ENCODE measurements around the gene TTL. TPM values are rescaled to one million over a fixed set of nuclear protein-coding genes. Genes with fewer than 3 reads are reported as not detected.
A peak's percentile ranks its signal among the peaks of the same experiment; 100 is the strongest.
"Not testable (repeated sequence)": the region's sequence is repeated elsewhere in the genome, so short reads cannot be mapped to it uniquely, and the experiment has no call there.

Gene TTL
- total RNA-seq, 1 donor from 2014 or later, result 79.6 TPM

DNA sequence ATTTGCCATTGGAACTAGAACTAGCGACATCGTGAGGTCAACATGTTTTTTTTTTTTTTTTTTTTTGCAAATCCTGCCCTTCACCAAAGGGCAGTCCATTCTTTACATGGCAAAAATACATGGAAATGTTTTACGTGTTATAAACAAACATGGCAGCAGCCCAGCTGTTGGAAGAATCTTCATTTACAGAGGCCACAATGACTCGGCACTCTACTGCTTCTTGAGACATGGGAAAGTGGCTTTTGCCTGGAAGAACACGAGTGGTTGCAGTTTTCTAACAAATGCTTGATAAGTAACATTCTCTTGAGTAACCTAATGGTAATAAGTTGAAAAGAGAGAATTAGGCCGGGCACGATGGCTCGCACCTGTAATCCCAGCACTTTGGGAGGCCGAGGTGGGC is 37.5 kb downstream of the TTL start:
- DNase-seq (ENCODE audit: low read depth), result peak; percentile 10

DNA sequence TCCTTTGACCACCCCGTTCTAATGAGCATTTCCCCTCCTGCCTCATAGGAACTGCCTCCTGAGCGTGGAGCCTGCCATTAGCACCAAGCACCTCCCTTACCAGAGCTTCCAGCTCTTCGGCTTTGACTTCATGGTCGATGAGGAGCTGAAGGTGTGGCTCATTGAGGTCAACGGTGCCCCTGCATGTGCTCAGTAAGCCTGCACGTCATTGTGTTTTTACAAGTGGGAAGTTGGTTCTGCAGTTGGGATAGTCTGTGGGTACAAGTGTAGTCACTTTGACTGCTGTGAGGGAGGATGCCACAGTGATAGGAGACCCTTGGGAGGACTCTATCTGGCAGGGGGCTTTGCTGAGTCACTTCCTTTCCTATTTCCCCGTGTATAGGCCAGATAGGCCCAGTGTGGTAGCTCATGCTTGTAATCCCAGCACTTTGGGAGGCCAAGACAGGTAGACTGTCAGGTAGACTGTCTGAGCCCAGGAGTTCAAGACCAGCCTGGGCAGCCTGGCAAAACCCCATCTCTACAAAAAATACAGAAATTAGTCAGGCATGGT is 38.4 kb downstream of the TTL start:
- DNase-seq (ENCODE audit: low read depth), result no peak

DNA sequence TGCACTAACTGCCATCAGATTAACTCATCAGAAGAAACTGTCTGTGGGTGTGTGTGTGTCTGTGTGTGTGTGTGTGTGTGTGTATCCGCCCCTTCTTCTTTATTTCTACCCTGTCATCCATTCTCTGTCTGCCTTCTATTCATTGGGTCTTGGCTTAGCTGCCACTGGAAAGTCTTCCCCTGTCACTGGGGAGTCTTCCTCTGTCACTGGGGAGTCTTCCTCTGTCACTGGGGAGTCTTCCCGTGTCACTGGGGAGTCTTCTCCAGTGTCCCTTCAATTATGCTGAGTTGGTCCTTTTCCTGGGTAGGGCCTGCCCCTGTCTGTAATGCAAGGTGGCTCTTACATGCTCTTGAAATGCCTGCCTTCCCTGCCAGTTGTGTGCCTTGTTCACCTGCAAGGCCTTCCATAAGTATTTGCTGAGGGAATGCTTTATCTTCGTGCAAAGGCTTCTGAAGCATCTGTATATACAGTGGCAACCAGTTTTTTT is 41.4 kb downstream of the TTL start:
- DNase-seq (ENCODE audit: low read depth), result no peak

DNA sequence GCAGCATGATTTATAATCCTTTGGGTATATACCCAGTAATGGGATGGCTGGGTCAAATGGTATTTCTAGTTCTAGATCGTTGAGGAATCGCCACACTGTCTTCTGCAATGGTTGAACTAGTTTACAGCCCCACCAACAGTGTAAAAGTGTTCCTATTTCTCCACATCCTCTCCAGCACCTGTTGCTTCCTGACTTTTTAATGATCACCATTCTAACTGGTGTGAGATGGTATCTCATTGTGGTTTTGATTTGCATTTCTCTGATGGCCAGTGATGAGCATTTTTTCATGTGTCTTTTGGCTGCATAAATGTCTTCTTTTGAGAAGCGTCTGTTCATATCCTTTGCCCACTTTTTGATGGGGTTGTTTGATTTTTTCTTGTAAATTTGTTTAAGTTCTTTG is 42.3 kb downstream of the TTL start:
- DNase-seq (ENCODE audit: low read depth), result not testable (repeated sequence)

DNA sequence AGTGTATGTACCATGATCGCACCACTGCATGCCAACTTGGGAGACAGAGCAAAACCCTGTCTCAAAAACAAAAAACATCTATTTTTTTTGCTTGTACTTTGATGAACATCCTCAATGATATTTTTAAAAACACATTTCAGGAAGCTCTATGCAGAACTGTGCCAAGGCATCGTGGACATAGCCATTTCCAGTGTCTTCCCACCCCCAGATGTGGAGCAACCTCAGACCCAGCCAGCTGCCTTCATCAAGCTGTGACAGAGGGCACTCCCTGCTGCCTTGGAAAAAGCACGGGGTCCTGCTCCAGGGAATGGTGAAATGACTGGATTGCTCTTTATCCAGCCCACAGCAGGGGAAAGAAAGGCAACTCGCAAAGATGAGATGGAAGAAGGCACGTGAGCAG is 46.6 kb downstream of the TTL start:
- no peak for DNase-seq (ENCODE audit: low read depth)

DNA sequence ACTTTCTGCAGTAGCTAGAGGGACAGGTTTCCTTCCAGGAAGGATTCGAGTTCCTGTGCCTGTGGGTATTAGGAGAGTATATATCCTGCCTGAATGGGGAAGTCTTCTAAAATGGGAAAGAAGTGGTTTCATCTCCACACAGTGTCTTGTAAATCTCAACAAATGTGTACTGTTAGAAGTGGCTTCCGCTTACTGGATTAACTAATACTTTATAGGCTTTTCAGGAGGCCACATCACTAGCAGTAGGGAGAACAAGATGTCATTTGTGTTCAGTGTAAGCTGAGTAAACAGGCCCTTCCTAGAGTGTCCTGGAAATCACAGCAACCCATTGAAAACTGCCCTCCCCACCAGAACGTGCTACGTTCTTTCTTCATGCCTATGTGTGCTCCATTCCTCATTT is 47.8 kb downstream of the TTL start:
- no peak for DNase-seq (ENCODE audit: low read depth)

DNA sequence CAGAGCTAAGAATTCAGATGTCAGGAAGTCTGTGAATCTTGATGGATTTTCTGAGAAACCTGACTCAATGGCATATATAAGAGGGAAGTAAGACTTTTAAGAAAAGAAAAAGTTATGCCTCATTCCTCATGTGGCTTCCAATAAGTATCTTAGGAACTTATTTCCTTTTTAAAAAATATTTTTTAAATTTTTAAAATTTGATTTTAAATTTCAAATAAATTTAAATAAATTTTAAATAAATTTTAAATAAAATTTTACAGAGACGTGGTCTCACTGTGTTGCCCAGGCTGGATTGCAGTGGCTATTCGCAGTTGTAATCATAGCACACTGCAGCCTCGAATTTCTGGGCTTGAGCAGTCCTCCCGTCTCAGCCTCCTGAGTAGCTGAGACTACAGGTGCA is 48.8 kb downstream of the TTL start:
- no peak for DNase-seq (ENCODE audit: low read depth)

DNA sequence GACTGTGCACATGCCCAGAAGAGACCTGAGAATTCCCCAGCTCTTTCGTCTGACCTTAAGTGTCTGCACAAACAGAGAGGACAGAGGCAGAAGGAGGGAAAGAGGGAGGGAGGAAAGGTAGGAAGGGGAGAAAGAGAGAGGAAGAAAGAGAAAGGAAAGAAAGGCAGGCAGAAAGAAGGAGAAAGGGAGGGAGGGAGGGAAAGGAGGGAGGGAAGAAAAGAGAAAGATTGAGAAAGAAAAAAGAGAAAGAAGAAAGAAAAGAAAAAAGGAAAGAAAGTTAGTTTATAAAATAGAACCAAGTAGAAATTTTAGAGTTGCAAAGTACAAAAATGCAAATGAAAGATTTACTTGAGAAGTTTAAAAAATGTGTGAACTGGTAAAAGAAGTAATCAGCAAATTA is 52.9 kb downstream of the TTL start:
- DNase-seq (ENCODE audit: low read depth), result no peak

DNA sequence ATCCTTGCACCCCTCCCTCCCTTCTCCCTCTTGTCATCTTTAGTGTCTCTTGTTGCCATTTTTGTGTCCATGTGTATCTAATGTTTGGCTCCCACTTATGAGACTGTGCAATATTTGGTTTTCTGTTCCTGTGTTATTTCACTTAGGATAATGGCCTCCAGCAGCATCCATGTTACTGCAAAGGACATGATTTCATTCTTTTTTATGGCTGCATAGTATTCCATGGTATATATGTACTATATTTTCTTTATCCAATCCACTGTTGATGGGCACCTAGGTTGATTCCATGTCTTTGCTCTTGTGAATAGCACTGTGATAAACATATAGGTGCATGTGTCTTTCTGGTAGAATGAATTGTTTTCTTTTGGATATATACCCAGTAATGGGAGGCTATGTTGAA is 54.7 kb downstream of the TTL start:
- not testable (repeated sequence) for DNase-seq (ENCODE audit: low read depth)

DNA sequence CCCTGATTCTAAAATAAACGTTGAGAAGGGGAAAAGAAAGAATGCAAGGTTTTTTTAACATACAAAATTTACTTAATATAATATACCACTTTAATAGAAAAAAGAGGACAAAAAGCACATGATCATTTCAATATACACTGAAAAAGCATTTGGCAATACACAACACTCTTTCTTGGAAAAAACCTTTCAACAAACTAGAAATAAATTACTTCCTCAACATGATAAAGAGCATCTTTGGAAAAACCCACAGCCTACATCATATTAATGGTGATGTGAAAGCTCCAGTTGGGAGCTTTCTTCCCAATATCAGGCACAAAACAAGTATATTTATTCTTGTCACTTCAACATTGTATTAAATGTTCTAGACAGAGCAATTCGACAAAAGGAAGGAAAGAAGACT is 57.4 kb downstream of the TTL start:
- no peak for DNase-seq (ENCODE audit: low read depth)

DNA sequence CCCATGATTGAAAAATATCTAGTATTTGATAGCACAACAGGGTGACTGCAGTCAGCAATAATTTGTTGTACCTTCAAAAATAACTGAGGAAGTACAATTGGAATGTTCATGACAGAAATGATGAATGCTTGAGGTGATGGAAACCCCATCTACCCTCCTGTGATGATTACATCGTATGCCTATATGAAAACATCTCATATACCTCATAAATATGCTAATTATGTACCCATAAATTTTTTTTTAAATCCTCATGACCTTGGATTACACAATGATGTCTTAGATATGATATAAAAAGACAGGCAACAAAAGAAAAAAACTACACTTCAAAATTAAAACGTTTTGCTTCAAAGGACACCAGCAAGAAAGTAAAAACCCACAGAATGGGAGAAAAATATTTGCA is 59.0 kb downstream of the TTL start:
- no peak for DNase-seq (ENCODE audit: low read depth)

DNA sequence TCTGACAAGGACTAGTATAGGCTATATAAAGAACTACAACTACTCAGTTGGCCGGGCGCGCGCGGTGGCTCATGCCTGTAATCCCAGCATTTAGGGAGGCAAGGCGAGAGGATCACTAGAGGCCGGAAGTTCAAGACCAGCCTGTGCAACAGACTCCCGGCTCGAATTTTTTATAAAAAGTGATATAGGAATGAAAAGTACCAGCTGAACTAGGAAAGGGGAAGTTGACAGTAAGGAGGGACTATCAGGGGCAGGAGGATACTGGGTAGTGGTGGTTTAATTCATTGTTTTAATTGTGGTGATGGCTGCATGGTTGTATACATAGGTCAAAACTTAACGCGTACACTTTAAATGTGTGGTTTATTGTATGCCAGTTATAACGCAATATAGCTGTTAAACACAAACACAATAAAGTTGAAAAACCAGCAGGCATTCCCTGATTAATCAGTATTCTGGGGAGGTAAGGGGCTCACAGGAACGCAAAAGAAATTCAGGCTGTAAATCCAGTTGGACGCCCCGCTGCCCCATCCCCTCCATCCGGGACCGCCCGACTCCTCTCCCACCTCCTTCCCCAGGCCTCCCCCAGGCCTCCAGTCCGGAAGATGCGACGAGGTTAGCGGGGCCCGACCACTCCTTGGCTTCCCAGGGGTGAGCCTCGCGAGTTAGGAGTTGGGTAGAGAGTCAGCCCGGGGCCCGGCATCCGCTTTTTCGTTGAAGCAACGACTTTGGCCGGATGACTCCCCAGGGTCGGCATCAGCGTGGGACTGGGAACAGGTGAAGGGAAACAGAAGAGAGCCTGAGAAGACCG is 59.6 kb downstream of the TTL start:
- DNase-seq (ENCODE audit: low read depth), result peak; percentile 83

DNA sequence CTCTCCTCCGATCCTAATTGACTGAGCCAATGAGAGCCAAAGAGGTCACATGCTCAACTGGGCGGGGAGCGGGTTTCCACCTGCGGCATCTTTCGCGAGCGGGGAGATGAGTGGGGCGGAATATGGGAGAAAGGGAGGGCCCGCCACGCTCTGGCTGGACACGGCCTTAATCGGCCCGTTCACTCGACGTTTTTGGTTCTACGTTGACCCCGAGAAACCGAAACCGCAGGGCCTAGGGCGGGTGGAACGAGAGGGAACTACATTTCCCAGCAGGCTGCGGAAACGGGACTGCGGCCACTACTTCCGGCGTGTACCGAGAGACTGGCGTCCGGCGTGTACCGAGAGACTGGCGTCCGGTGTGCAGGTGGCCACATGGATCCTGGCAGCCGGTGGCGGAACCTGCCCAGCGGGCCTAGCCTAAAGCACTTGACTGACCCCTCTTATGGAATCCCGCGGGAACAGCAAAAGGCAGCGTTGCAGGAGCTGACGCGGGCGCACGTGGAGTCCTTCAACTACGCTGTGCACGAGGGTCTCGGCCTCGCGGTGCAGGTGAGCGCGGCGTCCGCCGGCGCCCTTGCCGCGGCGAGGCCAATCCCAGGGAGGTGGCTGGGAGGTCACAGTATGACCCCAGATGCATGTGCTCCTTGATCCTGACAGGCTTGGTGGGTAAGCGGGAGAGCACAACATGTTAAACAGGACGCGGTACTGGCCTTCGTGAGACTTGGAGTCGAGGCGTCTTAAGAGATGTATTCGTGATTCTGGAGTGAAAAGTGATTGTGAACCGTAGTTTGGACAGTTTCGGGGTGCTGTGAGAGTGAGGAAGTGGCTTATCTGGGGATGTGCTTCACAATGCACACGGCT is 60.4 kb downstream of the TTL start, which contains the start of gene POLR1B:
POLR1B (plus strand) TSS at position 343 of the 861 bp plus-strand sequence; CDS start at position 373, 30 bp downstream.
- DNase-seq (ENCODE audit: low read depth), result peak; percentile 86

DNA sequence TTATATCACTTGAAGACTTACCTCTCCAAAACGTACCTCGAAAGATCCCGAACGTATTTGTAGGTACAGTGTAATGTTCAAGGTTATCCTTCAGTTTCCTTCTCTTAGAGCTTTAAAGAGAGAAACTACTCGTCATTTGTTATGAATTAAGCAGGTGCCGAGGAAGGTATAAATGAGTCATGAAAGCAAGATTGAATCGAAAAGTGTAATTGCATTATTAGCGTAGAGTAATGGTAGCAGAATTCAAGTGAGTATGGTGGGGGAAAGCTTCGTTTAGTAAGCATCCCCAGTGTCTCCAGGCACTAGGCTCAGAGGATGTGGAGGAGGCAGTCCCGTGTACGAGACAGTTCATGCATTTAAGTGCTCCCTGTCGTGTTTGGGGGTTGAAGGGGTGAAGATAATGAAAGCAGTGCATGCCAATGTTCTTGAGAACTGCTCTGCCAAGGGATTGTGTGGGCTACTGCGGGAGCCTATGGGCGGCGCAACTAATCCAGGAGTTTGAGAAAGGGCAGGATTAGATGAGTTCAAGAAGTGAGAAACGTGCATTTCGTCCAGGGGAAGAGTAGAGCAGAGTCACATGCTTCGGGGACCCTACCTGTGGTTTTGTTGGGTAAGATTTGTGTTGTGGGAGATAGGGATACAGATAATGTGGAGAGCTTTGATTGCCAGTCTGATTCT is 61.2 kb downstream of the TTL start:
- DNase-seq (ENCODE audit: low read depth), result peak; percentile 10

DNA sequence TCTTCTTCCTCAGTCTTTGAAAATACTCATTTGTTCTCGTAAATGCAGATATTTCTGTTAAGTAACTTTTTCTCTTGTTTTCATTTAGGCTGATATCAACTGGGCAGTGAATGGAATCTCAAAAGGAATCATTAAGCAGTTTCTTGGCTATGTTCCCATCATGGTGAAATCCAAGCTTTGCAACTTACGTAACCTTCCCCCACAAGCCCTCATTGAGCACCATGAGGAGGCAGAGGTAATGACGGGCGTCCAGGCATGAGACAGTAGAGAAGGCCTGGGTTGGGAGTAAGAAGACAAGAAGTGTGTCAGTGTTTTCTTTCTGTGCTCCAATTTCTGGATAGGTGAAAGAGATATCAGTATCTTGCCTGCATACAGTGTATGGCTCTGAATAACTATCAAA is 65.4 kb downstream of the TTL start:
- DNase-seq (ENCODE audit: low read depth), result no peak

DNA sequence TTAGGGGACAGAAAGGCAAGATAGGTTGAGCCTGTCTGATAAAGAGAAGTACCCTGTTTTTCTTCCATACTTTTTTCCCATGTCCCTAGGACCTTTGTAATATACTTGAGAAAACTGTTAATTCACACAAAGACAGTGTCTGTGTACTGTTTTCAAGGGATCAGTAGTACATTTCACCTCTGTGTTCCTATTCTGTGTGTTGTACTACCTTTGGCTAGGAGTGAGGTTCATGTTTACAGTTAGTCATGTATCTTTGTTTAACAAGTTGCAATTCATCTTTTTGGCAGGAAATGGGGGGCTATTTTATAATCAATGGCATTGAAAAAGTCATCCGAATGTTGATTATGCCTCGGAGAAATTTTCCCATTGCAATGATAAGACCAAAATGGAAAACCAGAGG is 67.0 kb downstream of the TTL start:
- DNase-seq (ENCODE audit: low read depth), result no peak

DNA sequence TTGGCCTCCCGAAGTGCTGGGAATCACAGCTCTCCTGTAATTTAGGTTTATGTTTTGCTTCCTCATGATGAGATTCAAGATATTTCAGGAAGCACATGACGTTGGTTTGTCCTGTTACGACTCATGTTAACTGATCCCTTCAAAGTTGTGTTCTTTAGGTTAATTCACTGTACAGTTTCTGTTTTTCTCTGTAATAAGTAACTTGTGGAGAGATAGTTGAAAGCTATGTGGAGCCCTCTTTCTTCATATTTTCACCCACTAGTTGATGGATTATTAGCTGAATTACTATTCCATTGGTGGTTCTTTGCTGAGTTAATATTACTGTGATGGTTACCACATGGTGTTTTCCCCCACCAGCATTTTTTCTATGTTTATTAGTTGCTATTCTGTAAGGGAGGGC is 84.1 kb downstream of the TTL start:
- no peak for DNase-seq (ENCODE audit: low read depth)

DNA sequence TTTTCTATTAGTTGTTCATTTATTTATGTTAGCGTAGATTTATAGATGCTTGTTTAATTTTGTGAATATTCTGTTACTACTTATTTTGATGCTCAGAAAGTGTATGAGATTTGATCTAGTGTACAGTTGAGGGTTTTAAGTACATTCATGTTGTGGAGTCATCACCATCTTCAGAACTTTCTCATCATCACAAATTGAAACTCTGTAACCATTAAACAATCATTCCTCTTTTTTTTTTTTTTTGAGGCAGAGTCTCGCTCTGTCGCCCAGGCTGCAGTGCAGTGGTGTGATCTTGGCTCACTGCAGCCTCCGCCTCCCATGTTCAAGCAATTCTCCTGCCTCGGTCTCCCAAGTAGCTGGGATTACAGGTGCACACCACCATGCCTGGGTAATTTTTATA is 84.6 kb downstream of the TTL start:
- DNase-seq (ENCODE audit: low read depth), result not testable (repeated sequence)

DNA sequence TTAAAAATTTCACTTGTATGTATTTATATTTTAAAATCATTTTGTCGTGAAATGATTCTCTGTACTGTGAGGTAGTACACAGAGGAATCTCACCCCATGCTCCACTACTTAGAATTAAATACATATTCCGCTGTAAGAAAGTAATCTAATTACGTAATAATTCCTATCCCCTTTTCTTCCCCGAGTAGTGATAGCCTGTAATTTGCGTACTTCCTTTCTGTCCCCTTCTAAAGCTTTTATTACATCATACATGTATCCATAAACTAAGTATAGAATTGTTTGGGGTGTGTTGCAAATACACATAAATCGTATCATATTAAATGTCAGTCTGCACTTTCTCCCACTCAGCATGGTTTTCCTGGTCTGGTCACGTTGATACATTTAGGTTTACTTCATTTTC is 90.0 kb downstream of the TTL start:
- DNase-seq (ENCODE audit: low read depth), result no peak

DNA sequence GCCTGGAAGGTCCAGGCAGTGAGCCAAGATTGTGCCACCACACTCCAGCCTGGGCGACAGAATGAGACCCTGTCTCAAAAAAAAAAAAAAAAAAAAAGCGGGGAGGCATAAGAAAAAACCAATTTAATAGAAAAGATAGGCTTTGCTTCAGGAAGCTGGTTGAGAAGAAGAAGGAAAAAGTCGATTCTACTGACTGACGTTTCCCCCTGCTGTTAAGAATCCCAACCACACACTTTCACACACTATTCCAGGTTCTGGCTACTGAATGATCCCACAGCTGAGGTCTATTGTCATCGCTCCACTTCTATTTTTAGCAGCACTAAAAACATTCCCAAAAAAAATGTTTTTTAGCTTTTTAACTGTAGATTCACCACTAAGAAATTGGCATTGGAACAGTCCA is 95.8 kb downstream of the TTL start:
- peak; percentile 72 for DNase-seq (ENCODE audit: low read depth)

DNA sequence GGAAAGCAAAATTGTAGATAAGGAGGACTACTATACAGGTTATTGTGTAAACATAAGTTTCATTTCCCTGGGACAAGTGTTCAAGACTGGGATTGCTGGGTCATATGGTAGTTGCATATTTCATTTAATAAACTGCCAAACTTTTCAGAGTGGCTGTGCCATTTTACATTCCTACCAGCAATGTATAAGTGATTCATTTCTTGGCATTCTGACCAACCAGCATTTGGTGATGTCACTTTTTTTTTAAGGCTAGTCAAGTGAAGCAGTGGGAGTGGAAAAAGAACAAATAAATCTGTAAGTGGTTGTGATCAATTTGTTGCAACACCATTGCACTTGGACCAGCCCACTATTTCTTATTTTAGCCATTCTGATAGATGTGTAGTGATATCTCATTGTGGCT is 97.3 kb downstream of the TTL start:
- peak; percentile 56 for DNase-seq (ENCODE audit: low read depth)
